ENCODE results near the gene LRWD1. TPM values are rescaled to one million over a fixed set of nuclear protein-coding genes. Genes with fewer than 3 reads are reported as not detected.
A peak's percentile ranks its signal among the peaks of the same experiment; 100 is the strongest.

Gene LRWD1
- total and polyA plus RNA-seq, 9 of the 15 experiments (the other 6 are each of a cell fraction or from before 2014, with no cell fraction given): 0.61 to 66.0 (median 33.2) TPM

- TF ChIP-seq CEBPG (CRISPR knock-in tag; IDR thresholded peaks at IDR 0.05): no peak
- no peak for TF ChIP-seq CEBPG (tag; conservative IDR thresholded peaks at IDR 0.05 in 1 of 2, IDR thresholded peaks at IDR 0.05 in 1 of 2)
- no peak for TF ChIP-seq POLR2B (IDR thresholded peaks at IDR 0.05; ENCODE audit: low read depth, partially characterized antibody)
- no peak for TF ChIP-seq ZNF274 (IDR thresholded peaks at IDR 0.05; ENCODE audit: borderline replicate concordance, low read depth, low read length)
- TF ChIP-seq TAF15 (IDR thresholded peaks at IDR 0.05; ENCODE audit: low read depth, low read length): no peak
- no peak for TF ChIP-seq ZNF75A (CRISPR knock-in tag; IDR thresholded peaks at IDR 0.05)
- no peak for TF ChIP-seq KAT8 (IDR thresholded peaks at IDR 0.05; ENCODE audit: low read depth)
- no peak for TF ChIP-seq ELK1 (CRISPR knock-in tag; IDR thresholded peaks at IDR 0.05)
- TF ChIP-seq PRMT5 (CRISPR knock-in tag; IDR thresholded peaks at IDR 0.05): no peak
- no peak for TF ChIP-seq NKRF (IDR thresholded peaks at IDR 0.05; ENCODE audit: borderline replicate concordance)
- TF ChIP-seq RERE (CRISPR knock-in tag; IDR thresholded peaks at IDR 0.05; ENCODE audit: borderline replicate concordance): no peak
- TF ChIP-seq TEAD2 (tag; IDR thresholded peaks at IDR 0.05): no peak
- TF ChIP-seq SREBF2 (CRISPR knock-in tag; IDR thresholded peaks at IDR 0.05): no peak
- TF ChIP-seq TAF9B (IDR thresholded peaks at IDR 0.05; ENCODE audit: partially characterized antibody): no peak
- peak in 1 of 2 experiments; percentile 38; a peak in 1 of 4 replicates for TF ChIP-seq NRF1 (conservative IDR thresholded peaks at IDR 0.05 in 1 of 2, IDR thresholded peaks at IDR 0.05 in 1 of 2)
- TF ChIP-seq RBM39 (optimal IDR thresholded peaks at IDR 0.05; ENCODE audit: low read depth, low read length): no peak
- TF ChIP-seq ZNF584 (CRISPR knock-in tag; IDR thresholded peaks at IDR 0.05; ENCODE audit: low read depth): no peak
- TF ChIP-seq GTF2B (IDR thresholded peaks at IDR 0.05; ENCODE audit: extremely low read depth, insufficient read length): no peak
- TF ChIP-seq XRCC4 (IDR thresholded peaks at IDR 0.05; ENCODE audit: extremely low read depth, insufficient read depth, insufficient read length): no peak
These were observed 31.4 kb upstream of the LRWD1 start, which contains the start of gene ORAI2 (continued) for GRCh38 chr7:102433219-102434038.

Measured in K562 (cell line).